ENCODE results near the gene STX8.
"Not testable (repeated sequence)": the region's sequence is repeated elsewhere in the genome, so short reads cannot be mapped to it uniquely, and the experiment has no call there.

Gene STX8

DNA sequence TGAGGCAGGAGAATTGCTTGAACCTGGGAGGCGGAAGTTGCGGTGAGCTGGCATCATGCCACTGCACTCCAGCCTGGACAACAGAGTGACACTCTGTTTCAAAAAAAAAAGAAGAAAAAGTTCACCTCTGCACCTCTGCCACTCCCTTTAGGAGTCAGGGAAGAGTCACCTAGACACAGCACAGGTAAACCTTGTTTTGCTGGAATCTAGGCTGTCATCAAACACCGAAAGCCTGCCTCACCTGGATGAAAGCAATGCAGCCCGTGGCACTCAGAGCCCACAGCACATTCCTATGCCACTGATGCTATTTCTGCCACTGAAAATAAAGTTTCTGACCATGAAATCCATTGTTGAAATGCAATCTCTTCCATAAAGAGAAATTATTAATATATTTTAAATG, 23.0 kb upstream of the STX8 start:
- no peak overlapping the region for H3K27ac ChIP-seq (ENCODE audit: low read length, poor library complexity, severe bottlenecking)
- no peaks in the 10 kb centered on the region for H3K4me1 ChIP-seq (ENCODE audit: control insufficient read depth, insufficient read depth, low read depth, low read length)
- H3K18ac ChIP-seq (ENCODE audit: low read depth in 1 of 2, low read length in 2 of 2) = no peak overlapping the region
- H3K14ac ChIP-seq (ENCODE audit: low read length in 2 of 2) = peak overlapping the region in 1 of 2 experiments; percentile 29
- no peak overlapping the region for H2AFZ ChIP-seq (ENCODE audit: low read depth, low read length)
- no peaks in the 10 kb centered on the region for H3K9me3 ChIP-seq (ENCODE audit: control insufficient read depth, low read length)
- H2AK5ac ChIP-seq (ENCODE audit: low read length, severe bottlenecking) = no peak overlapping the region
- H3K23ac ChIP-seq (ENCODE audit: low read length in 2 of 2) = no peak overlapping the region
- no peak overlapping the region for H2BK12ac ChIP-seq (ENCODE audit: low read length in 2 of 2)
- no peak overlapping the region for H3K9ac ChIP-seq (ENCODE audit: low read length)
- H3K4me2 ChIP-seq (ENCODE audit: low read length, poor library complexity, severe bottlenecking) = no peak overlapping the region
- WGBS = 78% methylated on average over 4 of the region's 4 CpGs
- H2BK15ac ChIP-seq (ENCODE audit: low read depth, poor library complexity, severe bottlenecking) = no peak overlapping the region
- H3K4ac ChIP-seq (ENCODE audit: low read depth in 1 of 2, low read length in 2 of 2) = no peak overlapping the region
- no peaks in the 10 kb centered on the region for H3K36me3 ChIP-seq (ENCODE audit: control insufficient read depth in 1 of 2, insufficient read depth in 2 of 2, low read depth in 1 of 2, low read length in 2 of 2)
- DNase-seq = no peak
- no peak overlapping the region for H2BK5ac ChIP-seq (ENCODE audit: low read depth, low read length, poor library complexity, severe bottlenecking)
- no peaks in the 10 kb centered on the region for H3K27me3 ChIP-seq (ENCODE audit: control insufficient read depth in 1 of 2, insufficient read depth in 1 of 2, low read length in 2 of 2)
- no peak overlapping the region for H2BK120ac ChIP-seq (ENCODE audit: low read depth, low read length)
- H3K4me3 ChIP-seq (ENCODE audit: insufficient read depth in 1 of 2, low read depth in 1 of 2, low read length in 2 of 2) = no peak overlapping the region
- H4K91ac ChIP-seq (ENCODE audit: low read length) = no peak overlapping the region
- no peaks in the 10 kb centered on the region for H3K79me1 ChIP-seq (replicated peaks; ENCODE audit: low read length, poor library complexity, severe bottlenecking)
- H4K8ac ChIP-seq (ENCODE audit: low read length) = no peak overlapping the region

DNA sequence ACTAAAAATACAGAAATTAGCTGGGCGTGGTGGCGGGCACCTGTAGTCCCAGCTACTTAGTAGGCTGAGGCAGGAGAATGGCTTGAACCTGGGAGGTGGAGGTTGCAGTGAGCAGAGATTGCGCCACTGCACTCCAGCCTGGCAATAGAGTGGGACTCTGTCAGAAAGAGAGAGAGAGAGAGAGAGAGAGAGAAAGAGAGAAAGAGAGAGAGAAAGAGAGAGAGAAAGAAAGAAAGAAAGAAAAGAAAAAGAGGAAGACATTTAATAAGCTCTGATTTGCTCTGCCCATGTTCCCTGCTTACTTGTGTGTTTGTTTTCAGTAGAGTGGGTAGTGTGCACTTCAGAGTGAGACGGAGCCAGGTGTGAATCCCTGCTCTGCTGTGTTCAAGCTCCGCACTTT, 22.0 kb upstream of the STX8 start:
- not testable (repeated sequence) for H2BK12ac ChIP-seq (ENCODE audit: low read length in 2 of 2); H3K4me3 ChIP-seq (ENCODE audit: insufficient read depth in 1 of 2, low read depth in 1 of 2, low read length in 2 of 2); H3K9me3 ChIP-seq (ENCODE audit: control insufficient read depth, low read length); H2BK15ac ChIP-seq (ENCODE audit: low read depth, poor library complexity, severe bottlenecking); H3K9ac ChIP-seq (ENCODE audit: low read length); H3K4ac ChIP-seq (ENCODE audit: low read depth in 1 of 2, low read length in 2 of 2); H3K4me2 ChIP-seq (ENCODE audit: low read length, poor library complexity, severe bottlenecking); H3K18ac ChIP-seq (ENCODE audit: low read depth in 1 of 2, low read length in 2 of 2); H3K36me3 ChIP-seq (ENCODE audit: control insufficient read depth in 1 of 2, insufficient read depth in 2 of 2, low read depth in 1 of 2, low read length in 2 of 2); DNase-seq; H4K91ac ChIP-seq (ENCODE audit: low read length); H4K8ac ChIP-seq (ENCODE audit: low read length); H3K27me3 ChIP-seq (ENCODE audit: control insufficient read depth in 1 of 2, insufficient read depth in 1 of 2, low read length in 2 of 2); H3K14ac ChIP-seq (ENCODE audit: low read length in 2 of 2); H2AK5ac ChIP-seq (ENCODE audit: low read length, severe bottlenecking); H2BK120ac ChIP-seq (ENCODE audit: low read depth, low read length); H2AFZ ChIP-seq (ENCODE audit: low read depth, low read length); H3K4me1 ChIP-seq (ENCODE audit: control insufficient read depth, insufficient read depth, low read depth, low read length); H3K23ac ChIP-seq (ENCODE audit: low read length in 2 of 2); H2BK5ac ChIP-seq (ENCODE audit: low read depth, low read length, poor library complexity, severe bottlenecking); H3K79me1 ChIP-seq (replicated peaks; ENCODE audit: low read length, poor library complexity, severe bottlenecking); H3K27ac ChIP-seq (ENCODE audit: low read length, poor library complexity, severe bottlenecking)
- 85% methylated on average over 5 of the region's 5 CpGs for WGBS

GRCh38 chr17:9594065-9594464, 18.4 kb upstream of the STX8 start:
- Histone ChIP-seq H2BK12ac (ENCODE audit: low read length in 2 of 2) (no peak overlapping the region), H2AFZ (ENCODE audit: low read depth, low read length) (no peak overlapping the region), H3K18ac (ENCODE audit: low read depth in 1 of 2, low read length in 2 of 2) (no peak overlapping the region), H3K4me2 (ENCODE audit: low read length, poor library complexity, severe bottlenecking) (no peak overlapping the region), H3K23ac (ENCODE audit: low read length in 2 of 2) (no peak overlapping the region), H3K79me1 (replicated peaks; ENCODE audit: low read length, poor library complexity, severe bottlenecking) (no peaks in the 10 kb centered on the region), H2BK15ac (ENCODE audit: low read depth, poor library complexity, severe bottlenecking) (no peak overlapping the region), H3K9ac (ENCODE audit: low read length) (no peak overlapping the region), H3K27me3 (ENCODE audit: control insufficient read depth in 1 of 2, insufficient read depth in 1 of 2, low read length in 2 of 2) (no peaks in the 10 kb centered on the region), H3K4ac (ENCODE audit: low read depth in 1 of 2, low read length in 2 of 2) (no peak overlapping the region), H4K91ac (ENCODE audit: low read length) (no peak overlapping the region), H3K27ac (ENCODE audit: low read length, poor library complexity, severe bottlenecking) (no peak overlapping the region), H3K9me3 (ENCODE audit: control insufficient read depth, low read length) (no peaks in the 10 kb centered on the region), H2BK5ac (ENCODE audit: low read depth, low read length, poor library complexity, severe bottlenecking) (no peak overlapping the region), H3K14ac (ENCODE audit: low read length in 2 of 2) (no peak overlapping the region), H3K4me1 (ENCODE audit: control insufficient read depth, insufficient read depth, low read depth, low read length) (no peaks in the 10 kb centered on the region), H2AK5ac (ENCODE audit: low read length, severe bottlenecking) (no peak overlapping the region), H4K8ac (ENCODE audit: low read length) (no peak overlapping the region), H3K36me3 (ENCODE audit: control insufficient read depth in 1 of 2, insufficient read depth in 2 of 2, low read depth in 1 of 2, low read length in 2 of 2) (no peaks in the 10 kb centered on the region), H3K4me3 (ENCODE audit: insufficient read depth in 1 of 2, low read depth in 1 of 2, low read length in 2 of 2) (no peak overlapping the region), H2BK120ac (ENCODE audit: low read depth, low read length) (no peak overlapping the region)
- 86% methylated on average over 3 of the region's 6 CpGs for WGBS
- no peak for DNase-seq

DNA sequence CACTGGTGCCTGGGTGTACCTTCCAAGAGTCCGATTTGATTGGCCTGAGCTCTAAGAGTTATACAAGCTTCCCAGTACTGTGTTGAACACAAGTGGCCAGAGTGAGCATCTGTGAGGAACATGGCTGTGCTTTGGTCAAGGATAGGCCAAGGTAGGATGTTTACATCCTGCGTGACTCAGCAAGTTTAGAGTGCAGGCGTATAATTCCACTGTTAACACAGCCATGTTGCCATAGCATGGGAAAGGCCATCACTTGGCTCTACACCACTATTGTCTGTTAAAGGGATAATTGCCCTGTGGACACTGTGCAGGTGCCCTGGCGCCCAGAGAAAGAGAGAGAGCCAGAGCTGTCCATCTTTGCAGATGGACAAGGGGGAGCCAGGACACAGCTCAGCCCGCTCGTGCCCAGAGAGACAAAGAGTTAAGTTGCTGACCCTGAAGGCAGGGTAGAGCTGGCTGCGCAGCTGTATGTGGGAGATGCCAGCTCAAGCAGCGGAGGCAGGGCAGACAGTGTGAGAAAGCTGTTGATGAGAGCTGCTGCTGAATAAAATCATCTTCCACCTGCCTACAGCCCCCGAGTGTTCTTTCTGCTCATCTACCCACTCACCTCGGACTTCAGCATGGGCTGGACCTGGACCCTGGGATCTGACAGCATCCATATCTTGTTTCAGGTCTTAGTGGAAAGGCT, 12.5 kb upstream of the STX8 start:
- no peaks in the 10 kb centered on the region for H3K79me1 ChIP-seq (replicated peaks; ENCODE audit: low read length, poor library complexity, severe bottlenecking)
- no peak overlapping the region for H3K9ac ChIP-seq (ENCODE audit: low read length)
- no peaks in the 10 kb centered on the region for H3K27me3 ChIP-seq (ENCODE audit: control insufficient read depth in 1 of 2, insufficient read depth in 1 of 2, low read length in 2 of 2)
- no peak overlapping the region for H2BK15ac ChIP-seq (ENCODE audit: low read depth, poor library complexity, severe bottlenecking)
- H3K4me2 ChIP-seq (ENCODE audit: low read length, poor library complexity, severe bottlenecking) = no peak overlapping the region
- no peak overlapping the region for H2AK5ac ChIP-seq (ENCODE audit: low read length, severe bottlenecking)
- peak overlapping the region; percentile 9 for H4K8ac ChIP-seq (ENCODE audit: low read length)
- no peak overlapping the region for H4K91ac ChIP-seq (ENCODE audit: low read length)
- no peak for DNase-seq
- H3K4me3 ChIP-seq (ENCODE audit: insufficient read depth in 1 of 2, low read depth in 1 of 2, low read length in 2 of 2) = no peak overlapping the region
- no peak overlapping the region for H2BK12ac ChIP-seq (ENCODE audit: low read length in 2 of 2)
- no peaks in the 10 kb centered on the region for H3K36me3 ChIP-seq (ENCODE audit: control insufficient read depth in 1 of 2, insufficient read depth in 2 of 2, low read depth in 1 of 2, low read length in 2 of 2)
- no peak overlapping the region for H3K23ac ChIP-seq (ENCODE audit: low read length in 2 of 2)
- H3K4me1 ChIP-seq (ENCODE audit: control insufficient read depth, insufficient read depth, low read depth, low read length) = no peaks in the 10 kb centered on the region
- H3K27ac ChIP-seq (ENCODE audit: low read length, poor library complexity, severe bottlenecking) = no peak overlapping the region
- H2AFZ ChIP-seq (ENCODE audit: low read depth, low read length) = no peak overlapping the region
- no peak overlapping the region for H3K18ac ChIP-seq (ENCODE audit: low read depth in 1 of 2, low read length in 2 of 2)
- no peaks in the 10 kb centered on the region for H3K9me3 ChIP-seq (ENCODE audit: control insufficient read depth, low read length)
- no peak overlapping the region for H2BK120ac ChIP-seq (ENCODE audit: low read depth, low read length)
- no peak overlapping the region for H3K4ac ChIP-seq (ENCODE audit: low read depth in 1 of 2, low read length in 2 of 2)
- H2BK5ac ChIP-seq (ENCODE audit: low read depth, low read length, poor library complexity, severe bottlenecking) = no peak overlapping the region
- 86% methylated on average over 10 of the region's 10 CpGs for WGBS
- no peak overlapping the region for H3K14ac ChIP-seq (ENCODE audit: low read length in 2 of 2)

Measured in mesenchymal stem cell (in vitro differentiated cells and primary cell).